Prostate gland (tissue), 2 donors: ENCODE results near the gene LHPP. TPM values are rescaled to one million over a fixed set of nuclear protein-coding genes. Genes with fewer than 3 reads are reported as not detected.

ENCODE experiments used
- DNase-seq: peaks from one replicate; pipeline ENCODE4 v3.0.0-alpha.2; 2019; ENCODE audit warnings: low spot score
- H3K27ac ChIP-seq, 2 donors: fragments of 200-600 bp; sonication (generic); 2 replicates each; pipeline ENCODE4 v1.5.1; 2017 to 2019
- H3K27me3 ChIP-seq: fragments of 200-600 bp; sonication (generic); replicated peaks from 2 replicates; pipeline ENCODE4 v1.5.1; 2019; ENCODE audit not compliant: insufficient read depth
- H3K36me3 ChIP-seq, 2 donors: fragments of 200-600 bp; sonication (generic); 1 replicate in 1 of 2; 2 replicates in 1 of 2; pipeline versions ENCODE4 v1.5.1 to v1.8.1; 2017 to 2019
- H3K4me1 ChIP-seq: fragments of 200-600 bp; sonication (generic); replicated peaks from 2 replicates; pipeline ENCODE4 v1.5.1; 2019
- H3K4me3 ChIP-seq, 2 donors: fragments of 200-600 bp; sonication (generic); 2 replicates each; pipeline ENCODE4 v1.5.1; 2017 to 2019
- H3K9me3 ChIP-seq: fragments of 200-600 bp; sonication (generic); 2 replicates; pipeline ENCODE4 v1.5.1; 2017
- POLR2A ChIP-seq: fragments of 450-650 bp; IDR thresholded peaks from one replicate; pipeline ENCODE4 v1.6.1; 2016; ENCODE audit warnings: antibody characterized with exemption, mild to moderate bottlenecking
- POLR2AphosphoS5 ChIP-seq: sonication (generic); formaldehyde crosslinking; IDR thresholded peaks from one replicate; pipeline ENCODE4 v1.6.1; 2017; ENCODE audit warnings: antibody characterized with exemption
- WGBS: methylation state at CpG from one replicate; pipeline ENCODE4 v1.1.5; 2018; 5-methylcytosine and 5-hydroxymethylcytosine counted together
- intact Hi-C: fragments of 100-400 bp; cut with DNase I; formaldehyde crosslinking; loops from one replicate; pipeline ENCODE4 v1.14.2; 2022
- total RNA-seq, 2 donors: library from RNA; depleted of rRNA; stranded (reverse); fragments of >200 nt; gene quantifications; one replicate each; pipeline ENCODE4 v1.1.0, GENCODE V29; 2016
- TF ChIP-seq, protein P1 (sequence below), 4 experiments: fragments of 200-600 bp in 2 of 4; fragments of 450-650 bp in 2 of 4; sonication (generic) in 2 of 4; IDR thresholded peaks; 1 replicate in 3 of 4; 2 replicates in 1 of 4; pipeline ENCODE4 v1.5.1; 2016 to 2019; ENCODE audit warnings: antibody characterized with exemption in 4 of 4, mild to moderate bottlenecking in 2 of 4, moderate library complexity in 2 of 4

The LHPP gene
- total RNA-seq, 2 donors from 2014 or later, result 21.9 to 43.3 TPM

DNA sequence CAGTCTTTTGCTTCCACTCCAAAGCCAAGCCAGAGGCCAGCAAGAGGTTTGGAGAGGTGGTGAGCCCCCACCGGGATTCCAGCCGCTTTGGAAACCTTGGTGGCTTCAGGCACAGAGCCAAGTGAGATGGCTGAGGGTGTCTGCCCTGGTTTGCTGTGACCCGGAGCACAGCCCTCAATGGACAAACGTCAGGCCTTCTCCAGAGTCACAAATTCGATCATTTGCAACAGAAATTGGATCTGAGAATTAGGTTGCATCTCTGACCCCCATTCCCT, 10.9 kb upstream of the LHPP start:
- Histone ChIP-seq H3K4me1 (peaks cover 3% of the 10 kb centered on the region), H3K36me3 (no peaks in the 10 kb centered on the region), H3K27me3 (peaks cover 30% of the 10 kb centered on the region), H3K27ac (no peak overlapping the region), H3K9me3 (no peaks in the 10 kb centered on the region), H3K4me3 (no peak overlapping the region)
- WGBS, result 32% methylated on average over 5 of the region's 5 CpGs
- no peak for DNase-seq
- no peak for TF ChIP-seq POLR2A
- TF ChIP-seq, protein P1, sequence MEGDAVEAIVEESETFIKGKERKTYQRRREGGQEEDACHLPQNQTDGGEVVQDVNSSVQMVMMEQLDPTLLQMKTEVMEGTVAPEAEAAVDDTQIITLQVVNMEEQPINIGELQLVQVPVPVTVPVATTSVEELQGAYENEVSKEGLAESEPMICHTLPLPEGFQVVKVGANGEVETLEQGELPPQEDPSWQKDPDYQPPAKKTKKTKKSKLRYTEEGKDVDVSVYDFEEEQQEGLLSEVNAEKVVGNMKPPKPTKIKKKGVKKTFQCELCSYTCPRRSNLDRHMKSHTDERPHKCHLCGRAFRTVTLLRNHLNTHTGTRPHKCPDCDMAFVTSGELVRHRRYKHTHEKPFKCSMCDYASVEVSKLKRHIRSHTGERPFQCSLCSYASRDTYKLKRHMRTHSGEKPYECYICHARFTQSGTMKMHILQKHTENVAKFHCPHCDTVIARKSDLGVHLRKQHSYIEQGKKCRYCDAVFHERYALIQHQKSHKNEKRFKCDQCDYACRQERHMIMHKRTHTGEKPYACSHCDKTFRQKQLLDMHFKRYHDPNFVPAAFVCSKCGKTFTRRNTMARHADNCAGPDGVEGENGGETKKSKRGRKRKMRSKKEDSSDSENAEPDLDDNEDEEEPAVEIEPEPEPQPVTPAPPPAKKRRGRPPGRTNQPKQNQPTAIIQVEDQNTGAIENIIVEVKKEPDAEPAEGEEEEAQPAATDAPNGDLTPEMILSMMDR (IDR thresholded peaks at IDR 0.05), result no peak
- no peak for TF ChIP-seq POLR2AphosphoS5
- intact Hi-C loops, result no loop called here

DNA sequence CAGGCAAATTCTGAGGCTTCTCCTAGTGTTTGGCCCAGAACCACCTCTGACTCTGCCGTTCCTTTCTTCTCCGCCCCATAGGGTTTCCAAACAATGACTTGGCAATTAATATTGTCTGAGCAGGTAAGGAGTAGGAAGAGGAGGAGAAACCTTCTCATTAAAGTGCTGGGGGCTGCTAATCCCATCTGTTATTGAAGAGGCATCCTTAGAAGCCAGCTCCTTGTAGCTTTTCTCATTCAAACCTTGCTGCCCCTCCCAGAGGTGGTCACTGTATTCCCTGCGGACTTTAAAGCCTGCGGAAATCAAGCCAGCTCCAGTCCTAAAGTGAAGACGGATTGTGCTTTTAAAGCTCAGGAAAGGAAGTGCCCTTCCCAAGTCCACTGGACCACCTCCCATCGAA, 10.3 kb upstream of the LHPP start:
- no peak for TF ChIP-seq POLR2A
- no peak for TF ChIP-seq POLR2AphosphoS5
- TF ChIP-seq, protein P1 (IDR thresholded peaks at IDR 0.05), result no peak
- intact Hi-C loops, result no loop called here
- H3K36me3 ChIP-seq, result no peaks in the 10 kb centered on the region
- no peak overlapping the region for H3K27ac ChIP-seq
- peaks cover 30% of the 10 kb centered on the region for H3K27me3 ChIP-seq
- H3K4me1 ChIP-seq, result peaks cover 3% of the 10 kb centered on the region
- WGBS, result 25% methylated on average over 6 of the region's 6 CpGs
- no peak overlapping the region for H3K4me3 ChIP-seq
- H3K9me3 ChIP-seq, result no peaks in the 10 kb centered on the region
- DNase-seq, result no peak

DNA sequence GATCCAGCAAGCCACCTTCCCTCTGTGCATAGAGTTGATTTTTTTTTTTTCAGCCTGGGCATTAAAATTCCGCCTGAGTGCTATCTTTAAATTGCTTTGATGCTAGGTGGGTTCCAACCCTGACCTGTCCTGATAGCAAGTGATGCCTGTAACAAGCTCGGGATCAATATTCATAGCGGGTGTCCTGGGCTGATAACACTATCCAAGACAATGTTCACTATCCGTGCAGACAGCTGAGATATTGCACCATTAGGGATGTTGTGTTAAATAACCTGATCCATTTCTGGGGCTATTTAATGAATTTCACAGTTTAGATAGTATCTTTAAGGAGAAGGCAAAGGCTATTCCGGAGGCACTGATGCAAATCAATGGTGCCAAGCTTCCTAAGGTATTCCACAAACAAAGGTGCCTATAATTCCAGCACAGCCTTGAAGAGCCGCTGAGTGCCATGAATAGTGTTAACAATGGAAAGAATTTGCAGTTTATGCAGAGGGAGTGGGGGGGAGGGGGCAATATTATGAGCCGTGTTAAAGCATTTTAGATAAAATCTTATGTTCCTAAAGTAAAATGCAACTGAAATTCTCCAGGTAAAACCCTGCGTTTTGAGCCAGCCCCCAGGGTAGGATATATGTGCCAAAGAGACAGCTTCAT, 7.5 kb upstream of the LHPP start:
- no peak for TF ChIP-seq POLR2A
- TF ChIP-seq, protein P1 (IDR thresholded peaks at IDR 0.05), result no peak
- TF ChIP-seq POLR2AphosphoS5, result no peak
- peaks cover 9% of the 10 kb centered on the region for H3K27me3 ChIP-seq

DNA sequence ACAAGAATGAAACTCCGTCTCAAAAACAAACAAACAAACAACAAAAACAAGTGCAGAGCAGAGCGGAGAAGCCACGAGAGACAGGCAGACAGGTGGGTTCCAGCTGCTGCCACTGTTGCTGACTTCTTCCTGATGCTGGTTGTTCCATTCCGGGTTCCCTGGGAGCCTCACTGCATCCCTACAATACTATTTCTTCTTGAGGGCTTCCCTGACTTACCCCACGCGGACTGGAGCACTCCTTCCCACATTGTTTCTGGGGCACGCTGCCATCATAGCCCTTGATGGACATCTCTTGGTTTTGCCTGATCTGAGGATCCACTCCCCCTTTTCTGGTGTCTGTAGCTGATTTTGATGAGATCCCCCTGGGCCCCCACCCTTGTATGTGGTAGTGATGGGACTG, 6.2 kb upstream of the LHPP start:
- no peaks in the 10 kb centered on the region for H3K27me3 ChIP-seq
- no peaks in the 10 kb centered on the region for H3K9me3 ChIP-seq
- no peak for DNase-seq
- H3K4me3 ChIP-seq, result no peak overlapping the region
- no peaks in the 10 kb centered on the region for H3K36me3 ChIP-seq
- no peak overlapping the region for H3K27ac ChIP-seq
- intact Hi-C loops, result no loop called here
- H3K4me1 ChIP-seq, result no peaks in the 10 kb centered on the region
- 74% methylated on average over 7 of the region's 7 CpGs for WGBS
- TF ChIP-seq POLR2AphosphoS5, result no peak
- no peak for TF ChIP-seq POLR2A
- TF ChIP-seq, protein P1 (IDR thresholded peaks at IDR 0.05), result no peak

More for the DNA sequence above, 7.5 kb upstream of the LHPP start:
- Histone ChIP-seq H3K9me3 (no peaks in the 10 kb centered on the region), H3K36me3 (no peaks in the 10 kb centered on the region), H3K4me1 (no peaks in the 10 kb centered on the region), H3K4me3 (no peak overlapping the region), H3K27ac (no peak overlapping the region)
- no peak for DNase-seq
- intact Hi-C loops, result no loop called here
- WGBS, result 25% methylated on average over 8 of the region's 8 CpGs

DNA sequence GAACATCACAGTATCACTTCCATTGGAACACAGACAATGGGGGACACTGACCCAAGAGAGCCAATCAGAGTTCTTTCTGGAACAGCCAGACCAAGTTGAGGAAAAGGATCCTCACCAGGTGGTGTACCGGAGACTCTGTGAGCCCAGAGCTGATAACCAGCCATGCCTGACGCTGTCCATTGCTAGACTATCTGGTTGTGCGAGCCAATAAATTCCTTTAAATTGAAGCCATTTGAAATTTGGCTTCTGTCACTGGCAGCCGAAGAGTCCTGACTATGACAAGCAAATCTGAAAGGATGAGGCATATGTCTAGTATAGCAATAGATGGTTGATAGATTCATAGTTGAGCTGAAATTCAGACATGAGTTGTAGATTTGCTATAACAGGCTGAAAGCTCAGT, 3.1 kb upstream of the LHPP start:
- WGBS, result 71% methylated on average over 4 of the region's 4 CpGs
- intact Hi-C loops, result no loop called here
- peak overlapping the region in 1 of 2 donors; percentile 30 for H3K27ac ChIP-seq
- H3K9me3 ChIP-seq, result no peaks in the 10 kb centered on the region
- no peaks in the 10 kb centered on the region for H3K27me3 ChIP-seq
- no peaks in the 10 kb centered on the region for H3K36me3 ChIP-seq
- no peak overlapping the region for H3K4me3 ChIP-seq
- DNase-seq, result no peak
- peaks cover 3% of the 10 kb centered on the region for H3K4me1 ChIP-seq
- TF ChIP-seq POLR2AphosphoS5, result no peak
- TF ChIP-seq, protein P1 (IDR thresholded peaks at IDR 0.05), result no peak
- no peak for TF ChIP-seq POLR2A
